Glutamatergic neuron (in vitro differentiated cells): Measurements from ENCODE around the gene ZNF407. TPM values are rescaled to one million over a fixed set of nuclear protein-coding genes. Genes with fewer than 3 reads are reported as not detected.
A peak's percentile ranks its signal among the peaks of the same experiment; 100 is the strongest.

Experiments used
- DNase-seq: peaks from one replicate; pipeline ENCODE4 v3.0.0; 2022
- H3K27ac Mint-ChIP-seq: one replicate; pipeline ENCODE4 v1.8.0; 2020; ENCODE audit warnings: mild to moderate bottlenecking, mixed read lengths, inconsistent platforms; ENCODE audit not compliant: unreplicated experiment
- H3K27me3 Mint-ChIP-seq: one replicate; pipeline ENCODE4 v1.8.0; 2020; ENCODE audit warnings: mild to moderate bottlenecking, moderate library complexity, mixed read lengths, inconsistent platforms; ENCODE audit not compliant: unreplicated experiment
- H3K36me3 Mint-ChIP-seq: one replicate; pipeline ENCODE4 v1.8.0; 2020; ENCODE audit warnings: mild to moderate bottlenecking, mixed read lengths, inconsistent platforms; ENCODE audit not compliant: unreplicated experiment
- H3K4me1 Mint-ChIP-seq: one replicate; pipeline ENCODE4 v1.8.0; 2020; ENCODE audit warnings: mild to moderate bottlenecking, low read depth, mixed read lengths, inconsistent platforms; ENCODE audit not compliant: unreplicated experiment
- H3K4me3 Mint-ChIP-seq: one replicate; pipeline ENCODE4 v1.8.0; 2020; ENCODE audit warnings: mild to moderate bottlenecking, mixed read lengths, inconsistent platforms; ENCODE audit not compliant: unreplicated experiment
- H3K9me3 Mint-ChIP-seq: one replicate; pipeline ENCODE4 v1.8.0; 2020; ENCODE audit warnings: mild to moderate bottlenecking, moderate library complexity, mixed read lengths, inconsistent platforms; ENCODE audit not compliant: unreplicated experiment
- CTCF ChIP-seq: fragments of 200-600 bp; sonication (generic); IDR thresholded peaks from one replicate; pipeline ENCODE4 v1.5.0; 2021; ENCODE audit not compliant: partially characterized antibody, unreplicated experiment
- total RNA-seq: library from RNA; stranded (reverse); fragmentation: NEBNext Ultra II Directional; extraction: Animal tissue kit (Norgen Biotek cat#: 25700); gene quantifications from one replicate; pipeline ENCODE4 v1.2.1, GENCODE V29; 2021; ENCODE audit not compliant: unreplicated experiment

ZNF407 gene
- total RNA-seq, 1 donor from 2014 or later = 15.8 TPM

GRCh38 chr18:74595431-74595830, 2.2 kb upstream of the ZNF407 start:
- no peaks in the 10 kb centered on the region for H3K36me3 Mint-ChIP-seq
- H3K9me3 Mint-ChIP-seq = peaks cover 7% of the 10 kb centered on the region
- no peak for TF ChIP-seq CTCF
- no peak overlapping the region for H3K27ac Mint-ChIP-seq
- peak overlapping the region; percentile 7 for H3K4me3 Mint-ChIP-seq
- no peak for DNase-seq
- H3K27me3 Mint-ChIP-seq = peaks cover 6% of the 10 kb centered on the region
- peaks cover 5% of the 10 kb centered on the region for H3K4me1 Mint-ChIP-seq

DNA sequence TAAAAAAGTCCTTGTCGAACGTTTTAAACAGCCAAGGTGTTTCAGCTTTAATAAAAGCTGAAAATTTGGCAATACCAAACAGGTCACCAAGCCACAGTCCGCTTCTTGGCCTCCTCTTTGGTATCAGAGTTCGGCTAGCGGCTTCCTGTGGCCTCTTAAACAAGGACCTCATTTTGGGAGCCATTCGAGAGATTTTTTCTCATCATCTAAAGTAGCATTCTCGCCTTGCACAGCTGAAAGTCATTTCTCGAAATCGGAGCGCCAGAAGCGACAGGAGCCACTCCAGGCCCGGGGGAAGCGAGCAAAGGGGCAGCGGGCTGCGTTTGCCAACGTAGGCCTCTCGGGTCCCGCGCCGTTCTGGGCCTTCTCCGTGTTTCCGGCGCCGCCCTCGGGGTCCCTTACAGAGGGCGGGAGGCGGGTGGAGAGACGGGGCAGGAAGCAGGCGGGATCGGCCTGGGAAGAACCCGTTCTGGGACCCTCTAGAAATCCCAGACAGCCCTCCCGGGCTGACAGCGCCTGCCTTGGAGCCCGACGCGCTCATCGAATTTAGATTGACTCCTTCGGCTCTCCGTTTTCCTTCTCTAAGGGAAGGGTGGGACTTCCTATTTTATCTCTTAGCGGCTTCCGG, 522 bp upstream of the ZNF407 start:
- Mint-ChIP-seq H3K36me3 (no peaks in the 10 kb centered on the region), H3K9me3 (peaks cover 8% of the 10 kb centered on the region), H3K27ac (peak overlapping the region; percentile 98), H3K4me3 (peak overlapping the region; percentile 93), H3K27me3 (peaks cover 6% of the 10 kb centered on the region), H3K4me1 (peaks cover 5% of the 10 kb centered on the region)
- peak; percentile 79 for DNase-seq
- TF ChIP-seq CTCF = no peak

DNA sequence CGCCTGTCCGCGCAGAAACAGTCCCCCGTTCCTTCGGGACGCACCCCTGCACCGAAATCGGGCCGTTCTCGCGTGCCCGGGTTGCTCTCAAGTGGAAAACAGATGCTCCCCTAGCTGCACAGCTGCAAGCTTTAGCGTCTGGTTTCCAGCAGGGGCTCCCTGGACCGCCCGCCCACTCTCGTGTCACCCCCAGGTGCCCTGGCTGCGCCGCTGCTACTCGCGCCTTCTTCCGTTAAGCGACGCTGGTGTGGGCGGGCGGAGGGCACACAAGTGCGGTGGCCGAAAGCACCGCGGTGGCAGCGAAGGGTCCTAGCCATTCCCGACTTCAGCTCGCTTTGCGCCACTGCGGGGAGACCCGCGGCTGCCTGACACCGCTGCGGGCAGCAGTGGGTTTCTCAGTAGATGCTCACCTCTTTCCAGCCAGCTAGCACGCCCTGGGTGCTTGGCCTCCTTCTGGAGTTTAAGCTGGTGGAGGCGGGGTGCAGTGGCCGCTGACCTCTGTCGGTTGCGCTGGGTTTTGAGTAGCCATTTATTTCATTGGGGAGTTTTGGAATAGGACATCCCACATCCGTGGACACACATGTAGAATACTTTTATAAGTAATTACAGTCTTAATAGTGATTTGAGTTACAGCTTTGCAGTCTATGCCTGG, 806 bp downstream of the ZNF407 start:
- Mint-ChIP-seq H3K4me1 (peaks cover 8% of the 10 kb centered on the region), H3K27ac (peak overlapping the region; percentile 86), H3K27me3 (peaks cover 9% of the 10 kb centered on the region), H3K9me3 (peaks cover 11% of the 10 kb centered on the region), H3K36me3 (no peaks in the 10 kb centered on the region), H3K4me3 (peak overlapping the region; percentile 92)
- DNase-seq = peak; percentile 59
- peak; percentile 12 for TF ChIP-seq CTCF

GRCh38 chr18:74604361-74604760, 6.7 kb downstream of the ZNF407 start:
- Mint-ChIP-seq H3K9me3 (peaks cover 5% of the 10 kb centered on the region), H3K4me1 (peaks cover 6% of the 10 kb centered on the region), H3K27ac (no peak overlapping the region), H3K27me3 (peaks cover 3% of the 10 kb centered on the region), H3K36me3 (no peaks in the 10 kb centered on the region), H3K4me3 (no peak overlapping the region)
- DNase-seq = no peak
- TF ChIP-seq CTCF = no peak

- TF ChIP-seq CTCF = no peak
- peaks cover 3% of the 10 kb centered on the region for H3K27me3 Mint-ChIP-seq
- no peak overlapping the region for H3K4me3 Mint-ChIP-seq
- peaks cover 6% of the 10 kb centered on the region for H3K4me1 Mint-ChIP-seq
- DNase-seq = no peak
- H3K27ac Mint-ChIP-seq = no peak overlapping the region
- peaks cover 5% of the 10 kb centered on the region for H3K9me3 Mint-ChIP-seq
- no peaks in the 10 kb centered on the region for H3K36me3 Mint-ChIP-seq
Observed at GRCh38 chr18:74604774-74605173, 7.1 kb downstream of the ZNF407 start.
